ENCODE data around the gene TIGD6.

The TIGD6 gene

GRCh38 chr5:150036513-150036912 lies 36.1 kb upstream of the TIGD6 start:
- H3K79me1 ChIP-seq (ENCODE audit: low read depth, low read length): peaks cover 2% of the 10 kb centered on the region
- no peak overlapping the region for H3K14ac ChIP-seq (ENCODE audit: low read length)
- no peak overlapping the region for H2BK15ac ChIP-seq (ENCODE audit: low read length)
- H3K36me3 ChIP-seq (replicated peaks in 1 of 2; ENCODE audit: control insufficient read depth in 2 of 2, insufficient read depth in 2 of 2, low read length in 2 of 2): peaks cover 39 to 100% of the 10 kb centered on the region in 2 donors
- no peak overlapping the region for H2BK120ac ChIP-seq (ENCODE audit: low read depth, low read length)
- no peak overlapping the region for H3K4ac ChIP-seq (ENCODE audit: low read length)
- no peak overlapping the region for H3K9ac ChIP-seq (ENCODE audit: low read depth, low read length, poor library complexity)
- H3K4me2 ChIP-seq (ENCODE audit: insufficient read depth, low read length, poor library complexity, severe bottlenecking): no peak overlapping the region
- no peak overlapping the region for H3K4me3 ChIP-seq (ENCODE audit: low read length in 2 of 2)
- H2AK5ac ChIP-seq (ENCODE audit: low read depth, low read length): no peak overlapping the region
- H3K9me3 ChIP-seq (replicated peaks in 1 of 2; ENCODE audit: control insufficient read depth in 2 of 2, insufficient read depth in 1 of 2, low read depth in 1 of 2, low read length in 2 of 2): no peaks in the 10 kb centered on the region
- no peak overlapping the region for H3K18ac ChIP-seq (ENCODE audit: low read length)
- no peaks in the 10 kb centered on the region for H3K4me1 ChIP-seq (ENCODE audit: control insufficient read depth in 2 of 2, insufficient read depth in 1 of 2, low read depth in 1 of 2, low read length in 2 of 2)
- no peak overlapping the region for H3K27ac ChIP-seq (replicated peaks; ENCODE audit: low read length)
- no peak overlapping the region for H4K8ac ChIP-seq (ENCODE audit: low read depth, low read length)
- no peak overlapping the region for H4K91ac ChIP-seq (ENCODE audit: low read depth, low read length, poor library complexity)
- no peak for DNase-seq (ENCODE audit: low spot score)
- H2BK12ac ChIP-seq (ENCODE audit: low read length): no peak overlapping the region
- WGBS, 2 donors (ENCODE audit: extremely low coverage in 2 of 2, insufficient read length in 2 of 2, insufficient replicate concordance in 1 of 2): no CpG with 5 or more reads among the region's 9 CpGs
- no peak overlapping the region for H2BK5ac ChIP-seq (ENCODE audit: low read length)
- H2AFZ ChIP-seq (ENCODE audit: low read length): no peak overlapping the region
- no peaks in the 10 kb centered on the region for H3K27me3 ChIP-seq (ENCODE audit: control insufficient read depth in 3 of 3, insufficient read depth in 3 of 3, low read depth in 1 of 3, low read length in 3 of 3)
- no peak overlapping the region for H3K23ac ChIP-seq (ENCODE audit: low read depth, low read length, poor library complexity)

DNA sequence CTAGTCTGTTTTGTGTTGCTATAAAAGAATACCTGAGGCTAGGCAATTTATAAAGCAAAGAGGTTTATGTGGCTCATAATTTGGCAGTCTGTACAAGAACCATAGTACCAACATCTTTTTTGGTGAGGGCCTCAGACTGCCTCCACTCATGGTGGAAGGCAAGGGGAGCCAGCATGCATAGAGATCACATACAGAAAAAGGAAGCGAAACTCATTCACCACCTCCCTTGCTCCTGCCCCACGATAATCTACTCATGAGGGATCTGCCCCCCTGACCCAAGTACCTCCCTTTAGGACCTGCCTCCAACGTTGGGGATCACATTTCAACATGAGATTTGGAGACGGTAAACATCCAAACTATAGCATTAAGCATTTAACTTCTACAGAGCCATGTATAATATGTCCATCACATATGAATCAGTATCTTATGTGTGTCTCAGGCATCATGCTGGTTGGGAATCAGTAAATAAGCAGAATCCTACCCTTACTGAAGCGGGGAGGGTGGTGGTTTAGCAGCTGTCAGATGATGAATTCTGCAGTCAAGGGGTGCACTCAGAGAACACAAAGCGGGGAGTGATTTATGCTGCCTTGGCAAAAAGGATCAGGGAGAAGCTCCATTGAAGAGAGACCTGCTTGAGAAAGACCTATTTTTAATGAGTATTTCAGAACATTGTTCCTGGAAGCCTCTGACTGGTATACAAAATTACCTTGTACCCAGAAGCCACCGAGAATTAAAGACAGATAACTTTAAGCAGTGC lies 34.9 kb upstream of the TIGD6 start:
- Histone ChIP-seq H2BK12ac (ENCODE audit: low read length) (no peak overlapping the region), H2AK5ac (ENCODE audit: low read depth, low read length) (no peak overlapping the region), H3K36me3 (replicated peaks in 1 of 2; ENCODE audit: control insufficient read depth in 2 of 2, insufficient read depth in 2 of 2, low read length in 2 of 2) (peaks cover 37 to 100% of the 10 kb centered on the region in 2 donors), H3K9me3 (replicated peaks in 1 of 2; ENCODE audit: control insufficient read depth in 2 of 2, insufficient read depth in 1 of 2, low read depth in 1 of 2, low read length in 2 of 2) (no peaks in the 10 kb centered on the region), H4K8ac (ENCODE audit: low read depth, low read length) (no peak overlapping the region), H3K27ac (replicated peaks; ENCODE audit: low read length) (no peak overlapping the region), H3K9ac (ENCODE audit: low read depth, low read length, poor library complexity) (no peak overlapping the region), H2AFZ (ENCODE audit: low read length) (no peak overlapping the region), H3K18ac (ENCODE audit: low read length) (no peak overlapping the region), H3K4me1 (ENCODE audit: control insufficient read depth in 2 of 2, insufficient read depth in 1 of 2, low read depth in 1 of 2, low read length in 2 of 2) (no peaks in the 10 kb centered on the region), H2BK120ac (ENCODE audit: low read depth, low read length) (no peak overlapping the region), H2BK15ac (ENCODE audit: low read length) (no peak overlapping the region), H3K23ac (ENCODE audit: low read depth, low read length, poor library complexity) (no peak overlapping the region), H2BK5ac (ENCODE audit: low read length) (no peak overlapping the region), H3K79me1 (ENCODE audit: low read depth, low read length) (peaks cover 2% of the 10 kb centered on the region), H4K91ac (ENCODE audit: low read depth, low read length, poor library complexity) (no peak overlapping the region), H3K4me2 (ENCODE audit: insufficient read depth, low read length, poor library complexity, severe bottlenecking) (no peak overlapping the region), H3K4me3 (ENCODE audit: low read length in 2 of 2) (no peak overlapping the region), H3K27me3 (ENCODE audit: control insufficient read depth in 3 of 3, insufficient read depth in 3 of 3, low read depth in 1 of 3, low read length in 3 of 3) (no peaks in the 10 kb centered on the region), H3K14ac (ENCODE audit: low read length) (no peak overlapping the region), H3K4ac (ENCODE audit: low read length) (no peak overlapping the region)
- no peak for DNase-seq (ENCODE audit: low spot score)
- no CpG with 5 or more reads among the region's 7 CpGs for WGBS, 2 donors (ENCODE audit: extremely low coverage in 2 of 2, insufficient read length in 2 of 2, insufficient replicate concordance in 1 of 2)

GRCh38 chr5:150034662-150035061 lies 34.2 kb upstream of the TIGD6 start:
- H3K14ac ChIP-seq (ENCODE audit: low read length): no peak overlapping the region
- no peak overlapping the region for H2AK5ac ChIP-seq (ENCODE audit: low read depth, low read length)
- DNase-seq (ENCODE audit: low spot score): no peak
- no peak overlapping the region for H3K18ac ChIP-seq (ENCODE audit: low read length)
- H3K27me3 ChIP-seq (ENCODE audit: control insufficient read depth in 3 of 3, insufficient read depth in 3 of 3, low read depth in 1 of 3, low read length in 3 of 3): no peaks in the 10 kb centered on the region
- H2BK5ac ChIP-seq (ENCODE audit: low read length): no peak overlapping the region
- no peak overlapping the region for H3K4ac ChIP-seq (ENCODE audit: low read length)
- H3K36me3 ChIP-seq (replicated peaks in 1 of 2; ENCODE audit: control insufficient read depth in 2 of 2, insufficient read depth in 2 of 2, low read length in 2 of 2): peaks cover 38 to 99% of the 10 kb centered on the region in 2 donors
- no peak overlapping the region for H3K4me3 ChIP-seq (ENCODE audit: low read length in 2 of 2)
- H3K23ac ChIP-seq (ENCODE audit: low read depth, low read length, poor library complexity): no peak overlapping the region
- H2BK15ac ChIP-seq (ENCODE audit: low read length): no peak overlapping the region
- H4K8ac ChIP-seq (ENCODE audit: low read depth, low read length): no peak overlapping the region
- no peak overlapping the region for H2BK12ac ChIP-seq (ENCODE audit: low read length)
- no peak overlapping the region for H3K27ac ChIP-seq (replicated peaks; ENCODE audit: low read length)
- H3K9me3 ChIP-seq (replicated peaks in 1 of 2; ENCODE audit: control insufficient read depth in 2 of 2, insufficient read depth in 1 of 2, low read depth in 1 of 2, low read length in 2 of 2): no peaks in the 10 kb centered on the region
- peaks cover 2% of the 10 kb centered on the region for H3K79me1 ChIP-seq (ENCODE audit: low read depth, low read length)
- no CpG with 5 or more reads among the region's 4 CpGs for WGBS, 2 donors (ENCODE audit: extremely low coverage in 2 of 2, insufficient read length in 2 of 2, insufficient replicate concordance in 1 of 2)
- no peak overlapping the region for H3K9ac ChIP-seq (ENCODE audit: low read depth, low read length, poor library complexity)
- no peak overlapping the region for H4K91ac ChIP-seq (ENCODE audit: low read depth, low read length, poor library complexity)
- H3K4me1 ChIP-seq (ENCODE audit: control insufficient read depth in 2 of 2, insufficient read depth in 1 of 2, low read depth in 1 of 2, low read length in 2 of 2): no peaks in the 10 kb centered on the region
- no peak overlapping the region for H3K4me2 ChIP-seq (ENCODE audit: insufficient read depth, low read length, poor library complexity, severe bottlenecking)
- H2AFZ ChIP-seq (ENCODE audit: low read length): no peak overlapping the region
- H2BK120ac ChIP-seq (ENCODE audit: low read depth, low read length): no peak overlapping the region

GRCh38 chr5:150033334-150033733 lies 32.9 kb upstream of the TIGD6 start:
- H3K27me3 ChIP-seq (ENCODE audit: control insufficient read depth in 3 of 3, insufficient read depth in 3 of 3, low read depth in 1 of 3, low read length in 3 of 3): no peaks in the 10 kb centered on the region
- H4K91ac ChIP-seq (ENCODE audit: low read depth, low read length, poor library complexity): no peak overlapping the region
- DNase-seq (ENCODE audit: low spot score): no peak
- no peak overlapping the region for H4K8ac ChIP-seq (ENCODE audit: low read depth, low read length)
- no peak overlapping the region for H3K27ac ChIP-seq (replicated peaks; ENCODE audit: low read length)
- H3K4ac ChIP-seq (ENCODE audit: low read length): no peak overlapping the region
- H2AFZ ChIP-seq (ENCODE audit: low read length): no peak overlapping the region
- H3K4me2 ChIP-seq (ENCODE audit: insufficient read depth, low read length, poor library complexity, severe bottlenecking): no peak overlapping the region
- H3K18ac ChIP-seq (ENCODE audit: low read length): no peak overlapping the region
- H2BK120ac ChIP-seq (ENCODE audit: low read depth, low read length): no peak overlapping the region
- H3K23ac ChIP-seq (ENCODE audit: low read depth, low read length, poor library complexity): no peak overlapping the region
- peaks cover 40 to 98% of the 10 kb centered on the region in 2 donors for H3K36me3 ChIP-seq (replicated peaks in 1 of 2; ENCODE audit: control insufficient read depth in 2 of 2, insufficient read depth in 2 of 2, low read length in 2 of 2)
- H2BK12ac ChIP-seq (ENCODE audit: low read length): no peak overlapping the region
- H3K79me1 ChIP-seq (ENCODE audit: low read depth, low read length): peaks cover 2% of the 10 kb centered on the region
- H2BK15ac ChIP-seq (ENCODE audit: low read length): no peak overlapping the region
- H3K9me3 ChIP-seq (replicated peaks in 1 of 2; ENCODE audit: control insufficient read depth in 2 of 2, insufficient read depth in 1 of 2, low read depth in 1 of 2, low read length in 2 of 2): no peaks in the 10 kb centered on the region
- no peak overlapping the region for H2AK5ac ChIP-seq (ENCODE audit: low read depth, low read length)
- no peak overlapping the region for H3K14ac ChIP-seq (ENCODE audit: low read length)
- no peak overlapping the region for H3K9ac ChIP-seq (ENCODE audit: low read depth, low read length, poor library complexity)
- WGBS, 2 donors (ENCODE audit: extremely low coverage in 2 of 2, insufficient read length in 2 of 2, insufficient replicate concordance in 1 of 2): 100% methylated on average over 3 of the region's 4 CpGs; no CpG with 5 or more reads in 1 of the 2 donors
- no peaks in the 10 kb centered on the region for H3K4me1 ChIP-seq (ENCODE audit: control insufficient read depth in 2 of 2, insufficient read depth in 1 of 2, low read depth in 1 of 2, low read length in 2 of 2)
- H3K4me3 ChIP-seq (ENCODE audit: low read length in 2 of 2): no peak overlapping the region
- no peak overlapping the region for H2BK5ac ChIP-seq (ENCODE audit: low read length)

Measured in neuronal stem cell (in vitro differentiated cells).